K562 (cell line): Measurements from ENCODE around the gene ITGA11. TPM values are rescaled to one million over a fixed set of nuclear protein-coding genes. Genes with fewer than 3 reads are reported as not detected.

Experiments used
- ATAC-seq: fragments of 200-7000 bp; cut with Tn5 transposase; 3 replicates; pipeline ENCODE4 v1.9.1; 2020; ENCODE audit warnings: moderate library complexity
- BruUV-seq: library from RNA; stranded (reverse); fragments of 400-500 nt; replicated peaks from 2 replicates; lab custom pipeline; 2021; lab: Mats Ljungman, UMichigan
- CTCF ChIA-PET: fragments of 300-600 bp; formaldehyde crosslinking; extraction: SDS; loops from one replicate; lab custom pipeline; 2021; ENCODE audit warnings: low intra/inter-chr PET ratio; lab: Yijun Ruan, JAX
- POLR2A ChIA-PET: fragments of 300-600, 350-650 bp; sonication (Branson Sonifier 250); formaldehyde crosslinking; extraction: SDS; loops from one replicate; lab custom pipeline; 2021; ENCODE audit warnings: antibody characterized with exemption, inconsistent platforms; lab: Yijun Ruan, JAX
- DNase-seq, 4 experiments: peaks; one replicate each; pipeline versions ENCODE4 v3.0.0 to v3.0.0-alpha.2; 2011 to 2018; ENCODE audit warnings: low spot score in 3 of 4, mixed read lengths in 3 of 4; ENCODE audit errors: extremely low read depth in 1 of 4
- FAIRE-seq: peaks from 2 replicates; lab custom pipeline; 2011; peaks lifted over from hg19 to GRCh38; lab: Jason Lieb, UNC
- H2AFZ ChIP-seq: 2 replicates; pipeline ENCODE4 v1.6.0; 2011; ENCODE audit warnings: low read depth, low read length, control low read depth, inconsistent platforms
- H3K27ac ChIP-seq: fragments of 200-600 bp; 3 replicates; pipeline ENCODE4 v1.8.0; 2011; ENCODE audit warnings: low read depth, mild to moderate bottlenecking, control low read depth, inconsistent platforms, low read length, moderate library complexity, mixed read lengths; ENCODE audit errors: extremely low read depth
- H3K27me3 ChIP-seq, 2 experiments: fragments of 300-600 bp in 1 of 2; 2 replicates in 1 of 2; 3 replicates in 1 of 2; pipeline versions ENCODE4 v1.6.0 to v1.8.0; 2011; ENCODE audit warnings: inconsistent platforms in 2 of 2, low read length in 2 of 2, mild to moderate bottlenecking in 1 of 2, mixed read lengths in 1 of 2, moderate library complexity in 1 of 2; ENCODE audit not compliant: control insufficient read depth in 2 of 2, insufficient read depth in 2 of 2
- H3K36me3 ChIP-seq: fragments of 300-600 bp; 3 replicates; pipeline ENCODE4 v1.8.0; 2011; ENCODE audit warnings: mild to moderate bottlenecking, low read length, inconsistent platforms; ENCODE audit not compliant: control insufficient read depth, insufficient read depth
- H3K4me1 ChIP-seq, 2 experiments: fragments of 200-600 bp in 1 of 2; replicated peaks in 1 of 2; 2 replicates in 1 of 2; 3 replicates in 1 of 2; pipeline versions ENCODE4 v1.5.1 to v1.8.0; 2011; ENCODE audit warnings: inconsistent platforms in 2 of 2, low read length in 2 of 2, mild to moderate bottlenecking in 1 of 2, mixed read lengths in 1 of 2, moderate library complexity in 1 of 2; ENCODE audit not compliant: control insufficient read depth in 2 of 2, insufficient read depth in 2 of 2
- H3K4me2 ChIP-seq: 2 replicates; pipeline ENCODE4 v1.6.1; 2011; ENCODE audit warnings: low read length, control low read depth, inconsistent platforms, mixed read lengths; ENCODE audit not compliant: insufficient read depth
- H3K4me3 ChIP-seq: fragments of 200-600 bp; sonication (generic), shearing (Covaris generic); 2 replicates; pipeline ENCODE4 v1.5.1; 2016; ENCODE audit warnings: control low read depth, inconsistent platforms
- H3K79me2 ChIP-seq: fragments of 200-600 bp; 3 replicates; pipeline ENCODE4 v1.8.0; 2011; ENCODE audit warnings: low read length, inconsistent platforms; ENCODE audit not compliant: control insufficient read depth, insufficient read depth
- H3K9ac ChIP-seq, 2 experiments: 2 replicates each; pipeline versions ENCODE4 v1.6.0 to v1.6.1; 2011; ENCODE audit warnings: low read depth in 2 of 2, low read length in 2 of 2, control low read depth in 1 of 2, inconsistent platforms in 1 of 2, mild to moderate bottlenecking in 1 of 2, mixed read lengths in 1 of 2; ENCODE audit not compliant: insufficient read depth in 1 of 2
- H3K9me1 ChIP-seq: one replicate; pipeline ENCODE4 v1.6.0; 2011; ENCODE audit warnings: inconsistent platforms, mild to moderate bottlenecking, low read length, moderate library complexity; ENCODE audit not compliant: control insufficient read depth, insufficient read depth
- H3K9me3 ChIP-seq: replicated peaks from 2 replicates; pipeline ENCODE4 v1.5.1; 2011; ENCODE audit warnings: low read depth, low read length, inconsistent platforms; ENCODE audit not compliant: control insufficient read depth, insufficient read depth
- H4K20me1 ChIP-seq: replicated peaks from 2 replicates; pipeline ENCODE4 v1.6.1; 2011; ENCODE audit warnings: low read length, inconsistent platforms, mixed read lengths; ENCODE audit not compliant: control insufficient read depth, insufficient read depth
- AFF4 ChIP-seq: sonication (generic); formaldehyde crosslinking; IDR thresholded peaks from 2 replicates; pipeline ENCODE4 v1.8.0; 2023; ENCODE audit warnings: mild to moderate bottlenecking, missing genetic modification reagents
- CREB1 ChIP-seq, 2 experiments: sonication (generic) in 1 of 2; formaldehyde crosslinking in 1 of 2; IDR thresholded peaks; 2 replicates each; pipeline versions ENCODE4 v1.6.1 to v1.8.0; 2012 to 2022; ENCODE audit warnings: inconsistent platforms in 1 of 2, mild to moderate bottlenecking in 1 of 2, missing genetic modification reagents in 1 of 2, moderate library complexity in 1 of 2
- CTCFL ChIP-seq: IDR thresholded peaks from 2 replicates; pipeline ENCODE4 v1.6.1; 2011; ENCODE audit warnings: borderline replicate concordance, low read depth, mild to moderate bottlenecking, moderate library complexity, low read length; ENCODE audit not compliant: insufficient read depth, poor library complexity, severe bottlenecking
- MCM7 ChIP-seq, 2 experiments: fragments of 450-650 bp; IDR thresholded peaks; 2 replicates each; pipeline ENCODE4 v1.6.1; 2016 to 2018
- PREB ChIP-seq: sonication (generic); formaldehyde crosslinking; IDR thresholded peaks from 2 replicates; pipeline ENCODE4 v1.8.1; 2023; ENCODE audit warnings: mild to moderate bottlenecking, missing genetic modification reagents
- ZBED1 ChIP-seq: IDR thresholded peaks from 2 replicates; pipeline ENCODE4 v1.6.1; 2014
- ZNF592 ChIP-seq: fragments of 450-650 bp; IDR thresholded peaks from 2 replicates; pipeline ENCODE4 v1.6.1; 2017; ENCODE audit warnings: antibody characterized with exemption, mild to moderate bottlenecking
- ZNF695 ChIP-seq: fragments of 450-650 bp; formaldehyde crosslinking; IDR thresholded peaks from 2 replicates; pipeline ENCODE4 v1.4.0; 2020; ENCODE audit warnings: mild to moderate bottlenecking, moderate library complexity
- WGBS: fragments of 100-300 bp; shearing (Covaris generic); methylation state at CpG from one replicate; pipeline ENCODE4 v1.1.6; 2016; ENCODE audit warnings: low coverage, mixed read lengths; ENCODE audit not compliant: insufficient coverage; ENCODE audit errors: missing lambda C conversion rate; 5-methylcytosine and 5-hydroxymethylcytosine counted together
- in situ Hi-C: fragments of 300-500 bp; cut with MboI; formaldehyde crosslinking; loops from 4 replicates; pipeline ENCODE4 v1.15.0; 2018; ENCODE audit warnings: inconsistent platforms, mixed read lengths
- intact Hi-C: fragments of 100-400 bp; cut with micrococcal nuclease; formaldehyde crosslinking; loops from 2 replicates; pipeline ENCODE4 v1.14.2; 2022
- polyA plus RNA-seq, 8 experiments: library from polyadenylated mRNA; depleted of rRNA in 4 of 8; stranded (reverse) in 5 of 8; unstranded in 3 of 8; fragments of >200 nt; fragmentation: Nextera tagmentation in 2 of 8; fragmentation: Illumina TruSeq in 1 of 8; extraction: Ambion mirVana in 2 of 8; extraction: Trizol in 1 of 8; gene quantifications; 2 replicates each; pipeline versions ENCODE4 v1.2.1 to v1.2.3, GENCODE V29; 2011 to 2014; ENCODE audit warnings: inconsistent platforms in 1 of 8, missing spikeins in 1 of 8
- total RNA-seq, 7 experiments: library from RNA; depleted of rRNA in 6 of 7; stranded (reverse); fragments of >200 nt in 6 of 7; fragmentation: Illumina TruSeq in 2 of 7; extraction: Trizol in 2 of 7; gene quantifications; 2 replicates each; pipeline versions ENCODE4 v1.2.1 to v1.2.3, GENCODE V29; 2011 to 2021; ENCODE audit warnings: low replicate concordance in 1 of 7

The ITGA11 gene
- total and polyA plus RNA-seq, 9 of the 15 experiments (the other 6 are each of a cell fraction or from before 2014, with no cell fraction given) = 0.01 TPM; not detected in 8

- no peak; the same call in 2 of the 3 replicates for ATAC-seq
- POLR2A ChIA-PET = no interaction called here
- Histone ChIP-seq H3K27me3 (peaks cover 2 to 11% of the 10 kb centered on the region in 2 experiments; a peak in 3 of 5 replicates), H3K27ac (no peak overlapping the region), H3K9me1 (no peaks in the 10 kb centered on the region), H3K9ac (no peak overlapping the region), H3K9me3 (no peaks in the 10 kb centered on the region), H2AFZ (no peak overlapping the region), H3K36me3 (no peaks in the 10 kb centered on the region), H3K79me2 (no peaks in the 10 kb centered on the region), H3K4me1 (peaks cover 0 to 4% of the 10 kb centered on the region in 2 experiments; a peak in 2 of 5 replicates), H3K4me3 (no peak overlapping the region), H4K20me1 (no peaks in the 10 kb centered on the region), H3K4me2 (no peak overlapping the region)
- intact Hi-C loops (no loop called here), in situ Hi-C loops (loop anchor here (5.0 kb wide), 1 partner anchor 745 kb away; no protein-coding TSS in a partner anchor)
- FAIRE-seq = no peak
- no TSS peak for BruUV-seq
- TF ChIP-seq AFF4 (CRISPR knock-in tag) = no peak
- no peak for TF ChIP-seq ZBED1
- no peak for TF ChIP-seq ZNF695 (CRISPR knock-in tag)
- TF ChIP-seq PREB (CRISPR knock-in tag) = no peak
- no peak for TF ChIP-seq CTCFL
- no peak for TF ChIP-seq CREB1 (IDR thresholded peaks at IDR 0.05)
- TF ChIP-seq CREB1 (CRISPR knock-in tag; IDR thresholded peaks at IDR 0.05) = no peak
- no peak for TF ChIP-seq MCM7 (IDR thresholded peaks at IDR 0.05)
- TF ChIP-seq ZNF592 = no peak
- 8% methylated on average over 9 of the region's 9 CpGs for WGBS
- no peak for DNase-seq
- CTCF ChIA-PET = no interaction called here
Observed at GRCh38 chr15:68402432-68403160, 29.4 kb downstream of the ITGA11 start.
